22Rv1 (cell line): Measurements from ENCODE around the gene NUP35.
"Not testable (repeated sequence)": the region's sequence is repeated elsewhere in the genome, so short reads cannot be mapped to it uniquely, and the experiment has no call there.

Experiments used
- H3K27ac ChIP-seq: fragments of 450-650 bp; 2 replicates; pipeline ENCODE4 v1.5.1; 2017
- CTCF ChIP-seq: fragments of 450-650 bp; IDR thresholded peaks from 2 replicates; pipeline ENCODE4 v1.5.1; 2017; ENCODE audit warnings: mild to moderate bottlenecking
- ZFX ChIP-seq: fragments of 450-650 bp; IDR thresholded peaks from 2 replicates; pipeline ENCODE4 v1.6.1; 2017; ENCODE audit warnings: antibody characterized with exemption, borderline replicate concordance

NUP35 gene

GRCh38 chr2:183148955-183149354 is 24.7 kb downstream of the NUP35 start:
- no peak overlapping the region for H3K27ac ChIP-seq
- TF ChIP-seq CTCF: no peak
- TF ChIP-seq ZFX: no peak

- no peak overlapping the region for H3K27ac ChIP-seq
- TF ChIP-seq CTCF (no peak), ZFX (no peak)
Measured at GRCh38 chr2:183149489-183149888, 25.2 kb downstream of the NUP35 start.

GRCh38 chr2:183152280-183152679 is 28.0 kb downstream of the NUP35 start:
- H3K27ac ChIP-seq: not testable (repeated sequence)

- TF ChIP-seq CTCF (no peak), ZFX (no peak)
- H3K27ac ChIP-seq: no peak overlapping the region
Measured at GRCh38 chr2:183153967-183154366, 29.7 kb downstream of the NUP35 start.

- H3K27ac ChIP-seq: not testable (repeated sequence)
Measured at GRCh38 chr2:183154772-183155171, 30.5 kb downstream of the NUP35 start.

- H3K27ac ChIP-seq: no peak overlapping the region
- no peak for TF ChIP-seq ZFX
- no peak for TF ChIP-seq CTCF
Measured at GRCh38 chr2:183157131-183157530, 32.9 kb downstream of the NUP35 start.

- TF ChIP-seq ZFX: no peak
- no peak for TF ChIP-seq CTCF
- H3K27ac ChIP-seq: no peak overlapping the region
Measured at GRCh38 chr2:183162362-183162761, 38.1 kb downstream of the NUP35 start.

GRCh38 chr2:183163821-183164649 is 39.8 kb downstream of the NUP35 start:
- H3K27ac ChIP-seq: no peak overlapping the region
- TF ChIP-seq ZFX (no peak), CTCF (no peak)
